CD8-positive, alpha-beta memory T cell (primary cell): ENCODE measurements around the gene PFKM. TPM values are rescaled to one million over a fixed set of nuclear protein-coding genes. Genes with fewer than 3 reads are reported as not detected.
A peak's percentile ranks its signal among the peaks of the same experiment; 100 is the strongest.

Experiments used
- CTCF ChIA-PET: fragments of 350-600 bp; sonication (Branson Sonifier 250); formaldehyde crosslinking; loops from one replicate; lab custom pipeline; 2021; ENCODE audit warnings: antibody characterized with exemption; lab: Charles Lee
- POLR2A ChIA-PET: fragments of 350-600 bp; sonication (Branson Sonifier 250); formaldehyde crosslinking; loops from one replicate; lab custom pipeline; 2021; ENCODE audit warnings: antibody characterized with exemption; lab: Charles Lee
- DNase-seq, 5 donors: peaks; one replicate each; pipeline versions ENCODE4 v3.0.0 to v3.0.0-alpha.2; 2020 to 2022; ENCODE audit warnings: mixed read lengths in 1 of 5
- H3K27ac ChIP-seq: one replicate; pipeline ENCODE4 v1.7.0; 2013; ENCODE audit warnings: low read depth, mild to moderate bottlenecking, low read length, moderate library complexity
- H3K27me3 ChIP-seq: 2 replicates; pipeline ENCODE4 v1.7.0; 2013; ENCODE audit warnings: low read length, mild to moderate bottlenecking; ENCODE audit not compliant: insufficient read depth, poor library complexity, severe bottlenecking
- H3K36me3 ChIP-seq: 2 replicates; pipeline ENCODE4 v1.7.0; 2013; ENCODE audit warnings: mild to moderate bottlenecking, low read length, moderate library complexity; ENCODE audit not compliant: insufficient read depth
- H3K4me1 ChIP-seq: 2 replicates; pipeline ENCODE4 v1.7.0; 2013; ENCODE audit warnings: mild to moderate bottlenecking, low read length, moderate library complexity; ENCODE audit not compliant: insufficient read depth
- H3K4me3 ChIP-seq: 2 replicates; pipeline ENCODE4 v1.7.0; 2013; ENCODE audit warnings: mild to moderate bottlenecking, low read length
- H3K9me3 ChIP-seq: 2 replicates; pipeline ENCODE4 v1.7.0; 2013; ENCODE audit warnings: mild to moderate bottlenecking, low read length
- H3K27ac Mint-ChIP-seq, 8 donors: one replicate each; pipeline ENCODE4 v1.8.0; 2020 to 2021; ENCODE audit warnings: mixed read lengths in 8 of 8, mild to moderate bottlenecking in 6 of 8, inconsistent platforms in 3 of 8, moderate library complexity in 3 of 8
- H3K27me3 Mint-ChIP-seq, 2 donors: one replicate each; pipeline ENCODE4 v1.8.0; 2020 to 2021; ENCODE audit warnings: mixed read lengths in 2 of 2, mild to moderate bottlenecking in 1 of 2, moderate library complexity in 1 of 2
- H3K36me3 Mint-ChIP-seq, 3 donors: one replicate each; pipeline ENCODE4 v1.8.0; 2020 to 2021; ENCODE audit warnings: mixed read lengths in 3 of 3, inconsistent platforms in 1 of 3, mild to moderate bottlenecking in 1 of 3
- H3K4me1 Mint-ChIP-seq, 3 donors: one replicate each; pipeline ENCODE4 v1.8.0; 2020 to 2021; ENCODE audit warnings: mixed read lengths in 3 of 3, inconsistent platforms in 1 of 3, mild to moderate bottlenecking in 1 of 3
- H3K4me3 Mint-ChIP-seq, 7 donors: one replicate each; pipeline ENCODE4 v1.8.0; 2020 to 2021; ENCODE audit warnings: mixed read lengths in 7 of 7, mild to moderate bottlenecking in 6 of 7, moderate library complexity in 4 of 7, inconsistent platforms in 2 of 7
- H3K9me3 Mint-ChIP-seq, 5 donors: one replicate each; pipeline ENCODE4 v1.8.0; 2020 to 2022; ENCODE audit warnings: mixed read lengths in 5 of 5, mild to moderate bottlenecking in 3 of 5, moderate library complexity in 2 of 5, inconsistent platforms in 1 of 5
- polyA plus RNA-seq: library from polyadenylated mRNA; unstranded; fragments of 300-500 nt; fragmentation: Illumina TruSeq; gene quantifications from one replicate; pipeline ENCODE4 v1.2.3, GENCODE V29; 2021
- total RNA-seq, 2 experiments: library from RNA; stranded (reverse); gene quantifications; one replicate each; pipeline ENCODE4 v1.2.3, GENCODE V29; 2021

Gene PFKM
- total and polyA plus RNA-seq, 3 experiments from 2014 or later, result 5.4 to 40.2 (median 39.9) TPM

DNA sequence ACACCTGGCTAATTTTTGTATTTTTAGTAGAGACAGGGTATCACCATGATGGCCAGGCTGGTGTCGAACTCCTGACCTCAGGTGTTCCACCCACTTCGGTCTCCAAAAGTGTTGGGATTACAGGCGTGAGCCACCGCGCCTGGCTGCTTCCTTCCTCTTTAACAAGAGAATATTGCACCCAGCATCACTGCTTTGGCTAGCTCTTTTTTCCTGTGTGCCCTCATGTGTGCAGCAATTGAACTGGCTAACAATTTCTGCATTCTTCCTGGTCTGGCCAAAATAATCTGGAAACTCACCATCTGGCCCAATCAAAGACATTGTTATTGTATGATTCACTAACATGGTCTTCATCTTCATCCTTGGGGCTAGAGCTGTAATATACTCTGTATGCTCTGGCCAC lies 40.9 kb downstream of the PFKM start:
- H3K4me1 ChIP-seq, result peaks cover 20% of the 10 kb centered on the region
- H3K4me3 Mint-ChIP-seq, result peak overlapping the region in 1 of 7 donors; percentile 53
- H3K9me3 ChIP-seq, result no peaks in the 10 kb centered on the region
- DNase-seq, result no peak
- no peaks in the 10 kb centered on the region for H3K36me3 ChIP-seq
- H3K27ac Mint-ChIP-seq, result no peak overlapping the region
- H3K4me1 Mint-ChIP-seq, result peaks cover 22 to 32% (median 27%) of the 10 kb centered on the region in 3 donors
- no peaks in the 10 kb centered on the region for H3K27me3 ChIP-seq
- H3K4me3 ChIP-seq, result no peak overlapping the region
- H3K36me3 Mint-ChIP-seq, result peaks cover 0 to 10% (median 1%) of the 10 kb centered on the region in 3 donors
- no peaks in the 10 kb centered on the region for H3K9me3 Mint-ChIP-seq
- H3K27me3 Mint-ChIP-seq, result peaks cover 2 to 14% of the 10 kb centered on the region in 2 donors
- no peak overlapping the region for H3K27ac ChIP-seq
- ChIA-PET CTCF (interaction anchor here (0.8 kb wide), 1 partner anchor 197 kb away, joined by 3 read pairs; the partner anchor contains the start of gene TMEM106C), POLR2A (no interaction called here)

DNA sequence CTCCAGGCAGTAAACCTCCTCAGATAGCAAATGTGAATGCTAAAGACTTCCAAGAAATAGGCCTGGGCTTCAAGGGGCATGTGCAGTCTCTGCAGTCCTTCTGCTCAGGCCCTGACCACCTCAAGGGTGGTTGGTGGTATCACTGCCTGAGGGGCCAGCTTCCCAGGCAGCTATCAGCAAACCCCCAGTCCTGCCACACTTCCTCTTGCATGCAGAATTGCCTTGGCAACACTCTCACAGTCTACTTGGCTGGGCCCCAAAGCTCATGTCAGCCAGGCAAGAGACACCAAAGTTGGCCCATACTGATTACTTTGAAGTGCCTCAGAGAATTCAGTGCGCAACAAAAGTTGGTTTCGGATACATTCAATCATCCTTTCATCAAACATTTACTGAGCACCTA lies 41.6 kb downstream of the PFKM start:
- Histone ChIP-seq H3K4me3 (no peak overlapping the region), H3K36me3 (no peaks in the 10 kb centered on the region), H3K9me3 (no peaks in the 10 kb centered on the region), H3K4me1 (peaks cover 20% of the 10 kb centered on the region), H3K27me3 (no peaks in the 10 kb centered on the region), H3K27ac (no peak overlapping the region)
- Mint-ChIP-seq H3K27ac (no peak overlapping the region), H3K9me3 (no peaks in the 10 kb centered on the region), H3K4me1 (peaks cover 22 to 27% (median 27%) of the 10 kb centered on the region in 3 donors), H3K27me3 (peaks cover 2 to 18% of the 10 kb centered on the region in 2 donors), H3K36me3 (peaks cover 0 to 10% (median 1%) of the 10 kb centered on the region in 3 donors), H3K4me3 (no peak overlapping the region)
- ChIA-PET POLR2A (no interaction called here), CTCF (interaction anchor here (0.8 kb wide), 1 partner anchor 198 kb away, joined by 3 read pairs; the partner anchor contains the start of gene TMEM106C)
- no peak for DNase-seq

DNA sequence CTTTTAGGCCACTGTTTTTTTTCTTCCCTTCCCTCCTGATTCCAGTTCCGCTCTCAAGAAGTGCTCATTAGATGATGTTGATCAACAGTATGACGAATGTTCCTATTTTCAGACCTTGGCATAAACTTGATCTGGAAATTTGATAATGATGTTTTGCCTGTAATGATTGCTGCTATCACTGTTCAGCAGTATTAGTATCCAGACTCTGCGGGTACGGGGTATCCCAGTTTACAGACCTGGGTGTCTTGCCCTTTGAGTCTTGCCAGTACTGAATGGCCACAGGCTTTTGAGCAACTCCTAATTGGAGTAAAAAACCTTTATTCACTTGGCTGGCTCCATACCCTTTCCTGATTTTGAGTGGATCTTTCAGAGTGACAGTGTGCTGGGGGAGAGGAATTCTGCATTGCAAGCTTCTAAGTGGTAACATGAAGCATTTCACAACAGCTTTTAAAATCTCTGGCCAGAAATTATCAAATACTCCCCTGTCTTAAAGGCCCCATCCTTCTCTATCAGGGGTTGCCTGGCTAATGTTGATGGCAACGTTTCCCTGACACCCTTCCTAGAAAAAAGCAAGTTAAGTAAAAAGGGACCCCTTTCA lies 44.1 kb downstream of the PFKM start:
- Mint-ChIP-seq H3K27ac (peak overlapping the region in 1 of 8 donors; percentile 33), H3K27me3 (peaks cover 5 to 25% of the 10 kb centered on the region in 2 donors), H3K4me1 (peaks cover 4 to 7% (median 5%) of the 10 kb centered on the region in 3 donors), H3K4me3 (no peak overlapping the region), H3K36me3 (peaks cover 0 to 1% (median 0%) of the 10 kb centered on the region in 3 donors), H3K9me3 (no peaks in the 10 kb centered on the region)
- Histone ChIP-seq H3K27me3 (no peaks in the 10 kb centered on the region), H3K4me3 (no peak overlapping the region), H3K4me1 (peaks cover 6% of the 10 kb centered on the region), H3K9me3 (no peaks in the 10 kb centered on the region), H3K36me3 (no peaks in the 10 kb centered on the region), H3K27ac (no peak overlapping the region)
- CTCF ChIA-PET, result interaction anchor here (1.0 to 1.5 kb wide), 4 partner anchors 20 to 449 kb away, joined by 3 to 4 read pairs (median 4); partner anchors contain the start of genes CCDC184 and TMEM106C
- no peak for DNase-seq
- POLR2A ChIA-PET, result interaction anchor here (0.6 kb wide), 1 partner anchor 263 kb away, joined by 3 read pairs; no protein-coding TSS in a partner anchor

DNA sequence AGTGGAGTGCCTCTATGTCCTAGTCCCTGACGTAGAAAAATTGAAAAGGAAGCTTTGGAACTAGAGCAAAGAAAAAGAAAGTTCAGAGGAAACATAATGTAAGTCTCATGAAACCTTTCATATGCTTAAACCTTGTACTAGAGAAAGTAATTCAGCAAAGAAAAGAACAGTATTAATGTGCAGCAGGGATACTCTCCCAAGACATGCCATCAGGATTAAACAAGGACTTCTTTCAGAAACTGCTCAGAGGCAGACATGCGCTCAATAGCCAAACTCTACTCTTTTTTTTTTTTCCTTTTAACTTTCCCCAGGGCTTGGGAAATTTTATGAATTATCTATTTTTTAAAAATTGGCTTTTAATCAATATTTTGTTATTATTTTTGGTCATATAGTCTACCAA lies 45.3 kb downstream of the PFKM start:
- ChIA-PET CTCF (interaction anchor here (1.1 to 2.1 kb wide), 6 partner anchors 19 to 450 kb away, joined by 3 to 9 read pairs (median 4); partner anchors contain the start of genes CCDC184 and TMEM106C), POLR2A (interaction anchor here (0.6 kb wide), 1 partner anchor 13 kb away, joined by 3 read pairs; no protein-coding TSS in a partner anchor)

GRCh38 chr12:48165089-48165981 lies 46.2 kb downstream of the PFKM start:
- Histone ChIP-seq H3K27me3 (no peaks in the 10 kb centered on the region), H3K27ac (no peak overlapping the region), H3K4me1 (no peaks in the 10 kb centered on the region), H3K9me3 (no peaks in the 10 kb centered on the region), H3K4me3 (no peak overlapping the region), H3K36me3 (no peaks in the 10 kb centered on the region)
- no peaks in the 10 kb centered on the region for H3K4me1 Mint-ChIP-seq
- no peak overlapping the region for H3K4me3 Mint-ChIP-seq
- no peak overlapping the region for H3K27ac Mint-ChIP-seq
- no peaks in the 10 kb centered on the region for H3K9me3 Mint-ChIP-seq
- peaks cover 0 to 1% (median 0%) of the 10 kb centered on the region in 3 donors for H3K36me3 Mint-ChIP-seq
- POLR2A ChIA-PET, result interaction anchor here (0.6 kb wide), 1 partner anchor 12 kb away, joined by 3 read pairs; no protein-coding TSS in a partner anchor
- DNase-seq, result peak; percentile 9 to 66 (median 60)
- CTCF ChIA-PET, result interaction anchor here (1.0 to 2.1 kb wide), 6 partner anchors 11 to 453 kb away, joined by 3 to 9 read pairs (median 4); partner anchors contain the start of gene CCDC184
- peaks cover 5 to 25% of the 10 kb centered on the region in 2 donors for H3K27me3 Mint-ChIP-seq

More for the DNA sequence above, 45.3 kb downstream of the PFKM start:
- Histone ChIP-seq H3K27ac (no peak overlapping the region), H3K36me3 (no peaks in the 10 kb centered on the region), H3K9me3 (no peaks in the 10 kb centered on the region), H3K27me3 (no peaks in the 10 kb centered on the region), H3K4me1 (no peaks in the 10 kb centered on the region), H3K4me3 (no peak overlapping the region)
- Mint-ChIP-seq H3K9me3 (no peaks in the 10 kb centered on the region), H3K4me1 (no peaks in the 10 kb centered on the region), H3K27ac (no peak overlapping the region), H3K4me3 (no peak overlapping the region), H3K27me3 (peaks cover 5 to 25% of the 10 kb centered on the region in 2 donors), H3K36me3 (peaks cover 0 to 1% (median 0%) of the 10 kb centered on the region in 3 donors)
- DNase-seq, result no peak

DNA sequence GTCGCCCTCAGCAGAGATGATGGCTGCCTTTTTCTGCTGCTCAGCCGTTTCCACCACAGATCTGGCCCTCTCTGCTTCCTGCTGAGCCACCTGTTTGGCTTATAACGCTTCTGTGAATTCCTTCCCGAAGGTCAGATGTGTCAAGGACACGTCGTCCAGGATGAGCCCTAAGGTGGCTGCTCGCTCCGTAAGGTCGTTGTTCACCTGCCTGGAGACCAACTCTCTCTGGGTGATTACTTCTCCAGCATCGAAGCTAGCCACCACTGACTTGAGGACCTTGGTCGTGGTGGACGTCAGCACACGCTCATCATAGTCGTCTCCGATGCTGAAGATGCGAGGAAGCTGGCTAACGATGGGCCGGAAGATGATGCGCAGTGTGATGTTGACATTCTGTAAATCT lies 49.8 kb downstream of the PFKM start:
- H3K9me3 Mint-ChIP-seq, result no peaks in the 10 kb centered on the region
- CTCF ChIA-PET, result no interaction called here

GRCh38 chr12:48175613-48176416 lies 56.7 kb downstream of the PFKM start:
- ChIA-PET POLR2A (no interaction called here), CTCF (interaction anchor here (1.0 to 1.3 kb wide), 4 partner anchors 8 to 432 kb away, joined by 3 to 5 read pairs (median 3); no protein-coding TSS in a partner anchor)
- Mint-ChIP-seq H3K36me3 (no peaks in the 10 kb centered on the region), H3K4me3 (peak overlapping the region in 2 of 7 donors; percentile 4 to 41), H3K27me3 (peaks cover 2 to 22% of the 10 kb centered on the region in 2 donors), H3K9me3 (no peaks in the 10 kb centered on the region), H3K27ac (peak overlapping the region in 1 of 8 donors; percentile 62), H3K4me1 (peaks cover 3 to 9% (median 7%) of the 10 kb centered on the region in 3 donors)
- no peak overlapping the region for H3K4me3 ChIP-seq
- H3K27ac ChIP-seq, result no peak overlapping the region
- H3K27me3 ChIP-seq, result no peaks in the 10 kb centered on the region
- H3K36me3 ChIP-seq, result no peaks in the 10 kb centered on the region
- no peaks in the 10 kb centered on the region for H3K9me3 ChIP-seq
- DNase-seq, result no peak
- H3K4me1 ChIP-seq, result no peaks in the 10 kb centered on the region

More for the DNA sequence above, 49.8 kb downstream of the PFKM start:
- POLR2A ChIA-PET, result no interaction called here
- Histone ChIP-seq H3K4me1 (no peaks in the 10 kb centered on the region), H3K9me3 (no peaks in the 10 kb centered on the region), H3K27me3 (no peaks in the 10 kb centered on the region), H3K27ac (no peak overlapping the region), H3K4me3 (no peak overlapping the region), H3K36me3 (no peaks in the 10 kb centered on the region)
- H3K27ac Mint-ChIP-seq, result no peak overlapping the region
- H3K4me3 Mint-ChIP-seq, result no peak overlapping the region
- no peaks in the 10 kb centered on the region for H3K4me1 Mint-ChIP-seq
- peaks cover 5 to 16% of the 10 kb centered on the region in 2 donors for H3K27me3 Mint-ChIP-seq
- no peak for DNase-seq
- H3K36me3 Mint-ChIP-seq, result no peaks in the 10 kb centered on the region
